MM.1S (cell line): ENCODE results near the gene IFIT1.

ENCODE experiments used
- DNase-seq: peaks from one replicate; pipeline ENCODE4 v3.0.0-alpha.2; 2015
- H2AFZ ChIP-seq: fragments of 300-600 bp; sonication (generic); 2 replicates; pipeline ENCODE4 v1.6.0; 2016; ENCODE audit warnings: antibody characterized with exemption, low read length
- H3F3A ChIP-seq: fragments of 300-600 bp; sonication (generic); 2 replicates; pipeline ENCODE4 v1.6.1; 2016; ENCODE audit warnings: mild to moderate bottlenecking, antibody characterized with exemption, low read length, moderate library complexity, mixed read lengths; ENCODE audit not compliant: insufficient read depth
- H3K27ac ChIP-seq: fragments of 300-600 bp; sonication (generic); 2 replicates; pipeline ENCODE4 v1.5.1; 2016; ENCODE audit warnings: mild to moderate bottlenecking, low read length
- H3K27me3 ChIP-seq: fragments of 300-600 bp; sonication (generic); replicated peaks from 2 replicates; pipeline ENCODE4 v1.6.0; 2016; ENCODE audit warnings: low read length; ENCODE audit not compliant: insufficient read depth
- H3K36me3 ChIP-seq: fragments of 300-600 bp; sonication (generic); replicated peaks from 2 replicates; pipeline ENCODE4 v1.6.1; 2016; ENCODE audit warnings: mild to moderate bottlenecking, low read length, mixed read lengths; ENCODE audit not compliant: insufficient read depth
- H3K4me1 ChIP-seq: fragments of 300-600 bp; sonication (generic); 2 replicates; pipeline ENCODE4 v1.6.1; 2016; ENCODE audit warnings: low read length, mixed read lengths
- H3K4me2 ChIP-seq: fragments of 300-600 bp; sonication (generic); 2 replicates; pipeline ENCODE4 v1.6.0; 2016; ENCODE audit warnings: low read depth, low read length
- H3K4me3 ChIP-seq: fragments of 300-600 bp; sonication (generic); 2 replicates; pipeline ENCODE4 v1.5.1; 2016; ENCODE audit warnings: low read length, mixed read lengths
- H3K79me2 ChIP-seq: fragments of 300-600 bp; sonication (generic); 2 replicates; pipeline ENCODE4 v1.6.1; 2016; ENCODE audit warnings: mixed run types, low read length, mixed read lengths
- H3K9ac ChIP-seq: fragments of 300-600 bp; sonication (generic); 2 replicates; pipeline ENCODE4 v1.6.1; 2016; ENCODE audit warnings: low read length, mixed read lengths
- H3K9me2 ChIP-seq: fragments of 300-600 bp; sonication (generic); replicated peaks from 2 replicates; pipeline ENCODE4 v1.6.1; 2016; ENCODE audit warnings: mild to moderate bottlenecking, low read length, mixed read lengths; ENCODE audit not compliant: insufficient read depth
- H3K9me3 ChIP-seq: fragments of 300-600 bp; sonication (generic); replicated peaks from 2 replicates; pipeline ENCODE4 v1.6.1; 2016; ENCODE audit warnings: mild to moderate bottlenecking, low read length, mixed read lengths; ENCODE audit not compliant: insufficient read depth
- H4K20me1 ChIP-seq: fragments of 300-600 bp; sonication (generic); 2 replicates; pipeline ENCODE4 v1.6.1; 2016; ENCODE audit warnings: mild to moderate bottlenecking, low read length, moderate library complexity, mixed read lengths; ENCODE audit not compliant: insufficient read depth
- EZH2 ChIP-seq: fragments of 300-600 bp; sonication (generic); optimal IDR thresholded peaks from 2 replicates; pipeline ENCODE3; 2017; ENCODE audit warnings: low read depth, mild to moderate bottlenecking, antibody characterized with exemption, low read length, mixed read lengths
- EZH2phosphoT487 ChIP-seq: fragments of 300-600 bp; sonication (generic); IDR thresholded peaks from 2 replicates; pipeline ENCODE4 v1.6.1; 2018; ENCODE audit warnings: antibody characterized with exemption, low read length
- TF ChIP-seq, protein P1 (sequence below): fragments of 300-600 bp; sonication (generic); IDR thresholded peaks from 2 replicates; pipeline ENCODE4 v1.5.1; 2016; ENCODE audit warnings: antibody characterized with exemption, low read length, mixed read lengths

Gene IFIT1

GRCh38 chr10:89391907-89392756 is at the start of gene IFIT1:
Gene IFIT1, plus strand, starts transcription at chr10:89392623. Its CDS starts 90 bp downstream, at chr10:89392713.
- peak; percentile 96 for DNase-seq
- H3K27ac ChIP-seq: peak within 1 kb of the TSS; percentile 78

DNA sequence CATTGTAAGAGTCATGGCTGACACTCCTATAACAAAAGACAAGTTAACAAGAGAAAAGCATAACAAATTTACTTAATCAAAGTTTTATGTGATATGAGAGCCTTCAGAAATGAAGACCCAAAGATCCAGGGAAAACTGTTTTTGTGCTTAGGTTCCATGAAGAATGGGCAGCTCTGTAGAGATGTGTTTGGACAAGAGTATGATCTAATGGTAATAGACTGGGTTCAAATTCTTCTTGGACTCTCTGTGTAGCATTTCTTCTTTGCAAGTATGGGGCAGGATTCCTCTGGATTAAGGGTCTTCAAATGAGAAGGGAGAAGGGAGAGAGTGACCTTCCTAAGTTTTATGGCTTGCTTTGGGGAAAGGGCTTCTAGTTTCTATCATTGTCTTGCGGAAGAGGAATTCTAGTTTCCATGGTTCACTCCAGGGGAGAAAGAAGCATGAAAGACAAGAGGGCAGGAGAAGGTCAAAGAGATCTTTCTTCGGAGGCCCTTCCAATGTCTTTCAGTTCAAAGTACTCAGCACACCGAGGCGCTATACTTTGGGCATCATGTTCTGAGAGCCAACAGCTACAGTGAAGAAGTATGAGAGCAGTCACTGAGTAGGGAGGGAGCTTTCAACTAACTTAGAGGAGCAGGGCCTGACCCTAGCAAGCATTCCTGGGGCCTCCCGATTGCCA is 49.2 kb upstream of the IFIT1 start:
- H3K4me1 ChIP-seq: no peaks in the 10 kb centered on the region
- no peaks in the 10 kb centered on the region for H3K27me3 ChIP-seq
- DNase-seq: no peak
- H3K9me2 ChIP-seq: no peaks in the 10 kb centered on the region
- no peaks in the 10 kb centered on the region for H3F3A ChIP-seq
- H3K4me3 ChIP-seq: no peak overlapping the region
- no peak overlapping the region for H3K9ac ChIP-seq
- no peaks in the 10 kb centered on the region for H3K36me3 ChIP-seq
- no peak overlapping the region for H3K4me2 ChIP-seq
- no peaks in the 10 kb centered on the region for H3K9me3 ChIP-seq
- TF ChIP-seq, protein P1, sequence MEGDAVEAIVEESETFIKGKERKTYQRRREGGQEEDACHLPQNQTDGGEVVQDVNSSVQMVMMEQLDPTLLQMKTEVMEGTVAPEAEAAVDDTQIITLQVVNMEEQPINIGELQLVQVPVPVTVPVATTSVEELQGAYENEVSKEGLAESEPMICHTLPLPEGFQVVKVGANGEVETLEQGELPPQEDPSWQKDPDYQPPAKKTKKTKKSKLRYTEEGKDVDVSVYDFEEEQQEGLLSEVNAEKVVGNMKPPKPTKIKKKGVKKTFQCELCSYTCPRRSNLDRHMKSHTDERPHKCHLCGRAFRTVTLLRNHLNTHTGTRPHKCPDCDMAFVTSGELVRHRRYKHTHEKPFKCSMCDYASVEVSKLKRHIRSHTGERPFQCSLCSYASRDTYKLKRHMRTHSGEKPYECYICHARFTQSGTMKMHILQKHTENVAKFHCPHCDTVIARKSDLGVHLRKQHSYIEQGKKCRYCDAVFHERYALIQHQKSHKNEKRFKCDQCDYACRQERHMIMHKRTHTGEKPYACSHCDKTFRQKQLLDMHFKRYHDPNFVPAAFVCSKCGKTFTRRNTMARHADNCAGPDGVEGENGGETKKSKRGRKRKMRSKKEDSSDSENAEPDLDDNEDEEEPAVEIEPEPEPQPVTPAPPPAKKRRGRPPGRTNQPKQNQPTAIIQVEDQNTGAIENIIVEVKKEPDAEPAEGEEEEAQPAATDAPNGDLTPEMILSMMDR: no peak
- TF ChIP-seq EZH2phosphoT487 (no peak), EZH2 (no peak)
- H4K20me1 ChIP-seq: no peaks in the 10 kb centered on the region
- no peak overlapping the region for H3K27ac ChIP-seq
- no peaks in the 10 kb centered on the region for H3K79me2 ChIP-seq
- H2AFZ ChIP-seq: no peak overlapping the region

More at GRCh38 chr10:89391907-89392756, at the start of gene IFIT1:
- Histone ChIP-seq H3K9me3 (no peaks in the 10 kb centered on the region), H3K4me1 (peaks cover 23% of the 10 kb centered on the region), H3F3A (peaks cover 28% of the 10 kb centered on the region), H3K4me2 (peak within 1 kb of the TSS; percentile 76), H3K9ac (no peak within 1 kb of the TSS), H3K36me3 (no peaks in the 10 kb centered on the region), H3K9me2 (no peaks in the 10 kb centered on the region), H3K4me3 (peak within 1 kb of the TSS; percentile 41), H4K20me1 (no peaks in the 10 kb centered on the region), H3K27me3 (no peaks in the 10 kb centered on the region), H3K79me2 (no peaks in the 10 kb centered on the region), H2AFZ (no peak within 1 kb of the TSS)
- TF ChIP-seq EZH2 (no peak), EZH2phosphoT487 (no peak)
- TF ChIP-seq, protein P1: peak; percentile 19; the same call in 1 of the 2 replicates

DNA sequence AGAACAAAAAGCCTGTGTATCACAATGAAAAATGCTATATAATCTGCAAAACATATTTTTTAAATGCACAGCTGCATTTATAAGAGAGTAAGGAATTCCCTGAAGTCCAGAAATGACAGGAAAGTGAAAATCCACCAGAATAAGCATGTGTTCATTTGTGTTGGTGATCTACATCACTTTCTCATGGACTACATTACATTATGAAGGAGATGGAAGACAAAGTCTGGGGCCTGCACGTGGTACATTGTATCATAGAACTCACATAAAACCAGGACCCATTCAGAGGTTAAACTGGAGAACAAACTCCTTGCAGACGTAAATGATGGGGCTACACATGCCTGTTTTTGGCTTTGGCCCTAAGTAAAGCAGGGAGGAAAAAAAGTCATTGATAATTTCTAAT is 48.3 kb upstream of the IFIT1 start:
- H3K4me3 ChIP-seq: no peak overlapping the region
- H3K27ac ChIP-seq: no peak overlapping the region
- no peaks in the 10 kb centered on the region for H4K20me1 ChIP-seq
- TF ChIP-seq, protein P1: no peak
- TF ChIP-seq EZH2phosphoT487 (no peak), EZH2 (no peak)
- H3K79me2 ChIP-seq: no peaks in the 10 kb centered on the region
- no peak overlapping the region for H3K9ac ChIP-seq
- no peak overlapping the region for H3K4me2 ChIP-seq
- no peak overlapping the region for H2AFZ ChIP-seq
- H3F3A ChIP-seq: no peaks in the 10 kb centered on the region
- no peaks in the 10 kb centered on the region for H3K9me3 ChIP-seq
- no peaks in the 10 kb centered on the region for H3K27me3 ChIP-seq
- no peak for DNase-seq
- no peaks in the 10 kb centered on the region for H3K36me3 ChIP-seq
- no peaks in the 10 kb centered on the region for H3K9me2 ChIP-seq
- no peaks in the 10 kb centered on the region for H3K4me1 ChIP-seq
